GM12878 (cell line): Measurements from ENCODE around the gene LRRC63. TPM values are rescaled to one million over a fixed set of nuclear protein-coding genes. Genes with fewer than 3 reads are reported as not detected.

Experiments
- ATAC-seq: fragments of 200-7000 bp; cut with Tn5 transposase; 3 replicates; pipeline ENCODE4 v1.9.1; 2020; ENCODE audit warnings: mild to moderate bottlenecking, moderate library complexity
- BruUV-seq: library from RNA; stranded (reverse); fragments of 400-500 nt; replicated peaks from 2 replicates; lab custom pipeline; 2021; lab: Mats Ljungman, UMichigan
- CTCF ChIA-PET: fragments of 300-600 bp; sonication (Branson Sonifier 250); formaldehyde crosslinking; extraction: SDS; loops from one replicate; lab custom pipeline; 2021; ENCODE audit warnings: inconsistent platforms; lab: Yijun Ruan, JAX
- POLR2A ChIA-PET: fragments of 350-600 bp; formaldehyde crosslinking; extraction: SDS; loops from one replicate; lab custom pipeline; 2021; ENCODE audit warnings: inconsistent platforms; lab: Charles Lee
- RAD21 ChIA-PET: fragments of 300-600 bp; sonication (Branson Sonifier 250); formaldehyde crosslinking; loops from one replicate; lab custom pipeline; 2023; ENCODE audit warnings: antibody characterized with exemption; ENCODE audit not compliant: unreplicated experiment; lab: Charles Lee
- SMC1A ChIA-PET: fragments of 300-600 bp; sonication (Branson Sonifier 250); formaldehyde crosslinking; loops from one replicate; lab custom pipeline; 2023; ENCODE audit not compliant: unreplicated experiment, uncharacterized antibody; lab: Charles Lee
- DNase-seq: peaks from one replicate; pipeline ENCODE4 v3.0.0-alpha.2; 2011; ENCODE audit warnings: low read depth, low spot score
- FAIRE-seq: peaks from 3 replicates; lab custom pipeline; 2011; peaks lifted over from hg19 to GRCh38; lab: Jason Lieb, UNC
- H2AFZ ChIP-seq: 2 replicates; pipeline ENCODE4 v1.6.0; 2011; ENCODE audit warnings: low read depth, low read length, control low read depth; ENCODE audit not compliant: control insufficient read depth
- H3K27ac ChIP-seq: 2 replicates; pipeline ENCODE4 v1.5.1; 2011; ENCODE audit warnings: control low read depth; ENCODE audit not compliant: control insufficient read depth, insufficient read depth
- H3K27me3 ChIP-seq, 2 experiments: replicated peaks in 1 of 2; 2 replicates each; pipeline versions ENCODE4 v1.6.0 to v1.6.1; 2011; ENCODE audit warnings: low read length in 1 of 2; ENCODE audit not compliant: control insufficient read depth in 2 of 2, insufficient read depth in 2 of 2
- H3K36me3 ChIP-seq, 2 experiments: 2 replicates each; pipeline ENCODE4 v1.5.1; 2011; ENCODE audit warnings: low read length in 1 of 2; ENCODE audit not compliant: control insufficient read depth in 2 of 2, insufficient read depth in 2 of 2
- H3K4me1 ChIP-seq: 2 replicates; pipeline ENCODE4 v1.6.1; 2011; ENCODE audit warnings: mild to moderate bottlenecking, low read length, moderate library complexity, mixed read lengths; ENCODE audit not compliant: control insufficient read depth, insufficient read depth
- H3K4me2 ChIP-seq: 2 replicates; pipeline ENCODE4 v1.6.0; 2011; ENCODE audit warnings: control low read depth; ENCODE audit not compliant: control insufficient read depth, insufficient read depth
- H3K4me3 ChIP-seq: fragments of 200-600 bp; sonication (generic); 2 replicates; pipeline ENCODE4 v1.5.1; 2016
- H3K79me2 ChIP-seq: 2 replicates; pipeline ENCODE4 v1.6.0; 2011; ENCODE audit warnings: low read length; ENCODE audit not compliant: control insufficient read depth, insufficient read depth
- H3K9ac ChIP-seq: 2 replicates; pipeline ENCODE4 v1.8.0; 2011; ENCODE audit warnings: low read length, control low read depth, mixed read lengths; ENCODE audit not compliant: control insufficient read depth, insufficient read depth
- H3K9me3 ChIP-seq: replicated peaks from 3 replicates; pipeline ENCODE4 v1.5.1; 2011; ENCODE audit warnings: mild to moderate bottlenecking, low read length; ENCODE audit not compliant: control insufficient read depth, insufficient read depth
- H4K20me1 ChIP-seq: 2 replicates; pipeline ENCODE4 v1.6.0; 2011; ENCODE audit not compliant: control insufficient read depth, insufficient read depth
- MAX ChIP-seq: IDR thresholded peaks from 2 replicates; pipeline ENCODE4 v1.6.1; 2012; ENCODE audit warnings: low read depth, low read length, improper control_type of control experiment
- NFIC ChIP-seq: IDR thresholded peaks from 2 replicates; pipeline ENCODE4 v1.6.1; 2012; ENCODE audit warnings: low read depth, mild to moderate bottlenecking, inconsistent platforms, low read length, moderate library complexity
- ZNF592 ChIP-seq: fragments of 450-650 bp; IDR thresholded peaks from 2 replicates; pipeline ENCODE4 v1.6.1; 2017; ENCODE audit warnings: mild to moderate bottlenecking, moderate library complexity
- WGBS: methylation state at CpG from one replicate; pipeline ENCODE4 v1.1.6; 2016; ENCODE audit warnings: low lambda C conversion rate; ENCODE audit not compliant: insufficient replicate concordance, insufficient coverage; ENCODE audit errors: missing lambda C conversion rate; 5-methylcytosine and 5-hydroxymethylcytosine counted together
- in situ Hi-C: fragments of 300-500 bp; cut with MboI; formaldehyde crosslinking; loops from 9 replicates; pipeline ENCODE4 v1.14.3; 2018; ENCODE audit warnings: mixed read lengths
- intact Hi-C: fragments of 100-400 bp; cut with micrococcal nuclease; formaldehyde crosslinking; loops from one replicate; pipeline ENCODE4 v1.14.2; 2022; ENCODE audit not compliant: unreplicated experiment
- polyA plus RNA-seq, 11 experiments: library from polyadenylated mRNA; depleted of rRNA in 4 of 11; unstranded in 6 of 11; stranded (reverse) in 5 of 11; fragments of >200 nt; fragmentation: Nextera tagmentation in 4 of 11; fragmentation: Illumina TruSeq in 1 of 11; extraction: Ambion mirVana in 4 of 11; extraction: Trizol in 1 of 11; gene quantifications; 1 replicate in 1 of 11; 2 replicates in 10 of 11; pipeline versions ENCODE4 v1.2.1 to v1.2.3, GENCODE V29; 2011 to 2016; ENCODE audit warnings: inconsistent platforms in 2 of 11, missing spikeins in 2 of 11, low read depth in 1 of 11
- total RNA-seq, 4 experiments: library from RNA; depleted of rRNA in 3 of 4; stranded (reverse); fragments of >200 nt in 3 of 4; fragmentation: Illumina TruSeq in 1 of 4; extraction: Trizol in 1 of 4; gene quantifications; 2 replicates each; pipeline versions ENCODE4 v1.2.1 to v1.2.3, GENCODE V29; 2013 to 2021

LRRC63 gene
- total and polyA plus RNA-seq, 10 of the 15 experiments (the other 5 are each of a cell fraction or from before 2014, with no cell fraction given), result 0.34 to 0.98 (median 0.76) TPM; not detected in 1

- no peaks in the 10 kb centered on the region for H3K27me3 ChIP-seq
- no peaks in the 10 kb centered on the region for H3K4me1 ChIP-seq
- H3K9ac ChIP-seq, result no peak overlapping the region
- 57% methylated on average over 2 of the region's 2 CpGs for WGBS
- ATAC-seq (no peak), FAIRE-seq (no peak), DNase-seq (no peak)
- H2AFZ ChIP-seq, result no peak overlapping the region
- RAD21 ChIA-PET, result no interaction called here
- no peaks in the 10 kb centered on the region; the same call in 2 of the 3 replicates for H3K9me3 ChIP-seq
- H3K27ac ChIP-seq, result no peak overlapping the region
- SMC1A ChIA-PET, result interaction anchor here (0.9 kb wide), 1 partner anchor 29 kb away, joined by 3 read pairs; no protein-coding TSS in a partner anchor
- in situ Hi-C loops (no loop called here), intact Hi-C loops (no loop called here)
- POLR2A ChIA-PET, result no interaction called here
- no peak overlapping the region for H3K4me3 ChIP-seq
- no peaks in the 10 kb centered on the region for H3K79me2 ChIP-seq
- no peaks in the 10 kb centered on the region for H3K36me3 ChIP-seq
- H4K20me1 ChIP-seq, result no peaks in the 10 kb centered on the region
- H3K4me2 ChIP-seq, result no peak overlapping the region
- TF ChIP-seq NFIC (no peak), MAX (no peak), ZNF592 (no peak)
- CTCF ChIA-PET, result no interaction called here
- no TSS peak for BruUV-seq
Observed at GRCh38 chr13:46229251-46229650, 17.5 kb downstream of the LRRC63 start.
